NT2/D1 (cell line): ENCODE results near the gene SPIRE1.

Experiments
- DNase-seq: peaks from one replicate; pipeline ENCODE4 v3.0.0-alpha.2; 2011; ENCODE audit warnings: low read depth, low spot score
- H3K27me3 ChIP-seq: 2 replicates; pipeline ENCODE4 v1.6.0; 2011; ENCODE audit warnings: mild to moderate bottlenecking; ENCODE audit not compliant: insufficient read length, insufficient read depth
- H3K36me3 ChIP-seq: 2 replicates; pipeline ENCODE4 v1.6.1; 2011; ENCODE audit warnings: mild to moderate bottlenecking, low read length, mixed read lengths; ENCODE audit not compliant: insufficient read depth, insufficient read length
- H3K4me1 ChIP-seq: 2 replicates; pipeline ENCODE4 v1.5.1; 2011; ENCODE audit not compliant: insufficient read depth, insufficient read length
- H3K4me3 ChIP-seq: 2 replicates; pipeline ENCODE4 v1.5.1; 2011; ENCODE audit warnings: low read depth; ENCODE audit not compliant: insufficient read length
- H3K9ac ChIP-seq: 2 replicates; pipeline ENCODE4 v1.6.0; 2011; ENCODE audit warnings: low read depth; ENCODE audit not compliant: insufficient read length
- H3K9me3 ChIP-seq: 2 replicates; pipeline ENCODE4 v1.5.1; 2011; ENCODE audit warnings: mild to moderate bottlenecking, low read length; ENCODE audit not compliant: insufficient read depth
- SUZ12 ChIP-seq: IDR thresholded peaks from 2 replicates; pipeline ENCODE4 v1.6.1; 2011; ENCODE audit not compliant: insufficient read length, insufficient read depth; ENCODE audit errors: extremely low read depth
- YY1 ChIP-seq: IDR thresholded peaks from 2 replicates; pipeline ENCODE4 v1.6.1; 2011; ENCODE audit not compliant: insufficient read length, insufficient read depth
- ZNF274 ChIP-seq: IDR thresholded peaks from 2 replicates; pipeline ENCODE4 v1.6.1; 2011; ENCODE audit warnings: mild to moderate bottlenecking, low read depth, low read length

The SPIRE1 gene

GRCh38 chr18:12410081-12410481 lies 247.8 kb downstream of the SPIRE1 start:
- TF ChIP-seq YY1 = no peak
- Histone ChIP-seq H3K27me3 (peaks cover 15% of the 10 kb centered on the region), H3K4me3 (no peak overlapping the region), H3K36me3 (peaks cover 11% of the 10 kb centered on the region), H3K4me1 (peaks cover 1% of the 10 kb centered on the region), H3K9me3 (no peaks in the 10 kb centered on the region), H3K9ac (no peak overlapping the region)
- no peak for DNase-seq

DNA sequence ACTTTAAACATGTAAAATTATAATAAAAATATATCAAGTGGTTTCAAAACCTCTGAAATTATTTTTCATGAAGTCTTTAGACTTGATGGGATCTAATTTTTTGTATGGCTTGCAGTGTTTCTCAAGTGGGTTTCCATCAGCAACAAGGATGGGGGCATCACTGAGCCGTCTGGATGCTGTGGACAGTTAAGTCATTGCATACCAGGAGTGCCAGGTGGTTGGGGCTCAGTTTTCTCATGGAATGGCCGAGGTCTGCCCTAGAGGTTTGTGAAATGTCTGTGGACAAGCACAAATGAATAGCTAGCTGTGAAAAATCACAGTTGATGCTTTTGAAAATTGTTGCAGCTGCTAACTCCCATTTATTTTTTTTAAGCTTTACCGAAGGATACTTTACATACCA lies 248.4 kb downstream of the SPIRE1 start:
- Histone ChIP-seq H3K4me3 (no peak overlapping the region), H3K4me1 (peaks cover 1% of the 10 kb centered on the region), H3K9ac (no peak overlapping the region), H3K36me3 (peaks cover 11% of the 10 kb centered on the region), H3K9me3 (no peaks in the 10 kb centered on the region), H3K27me3 (peaks cover 17% of the 10 kb centered on the region)
- TF ChIP-seq YY1 (no peak), SUZ12 (no peak), ZNF274 (no peak)
- no peak for DNase-seq

DNA sequence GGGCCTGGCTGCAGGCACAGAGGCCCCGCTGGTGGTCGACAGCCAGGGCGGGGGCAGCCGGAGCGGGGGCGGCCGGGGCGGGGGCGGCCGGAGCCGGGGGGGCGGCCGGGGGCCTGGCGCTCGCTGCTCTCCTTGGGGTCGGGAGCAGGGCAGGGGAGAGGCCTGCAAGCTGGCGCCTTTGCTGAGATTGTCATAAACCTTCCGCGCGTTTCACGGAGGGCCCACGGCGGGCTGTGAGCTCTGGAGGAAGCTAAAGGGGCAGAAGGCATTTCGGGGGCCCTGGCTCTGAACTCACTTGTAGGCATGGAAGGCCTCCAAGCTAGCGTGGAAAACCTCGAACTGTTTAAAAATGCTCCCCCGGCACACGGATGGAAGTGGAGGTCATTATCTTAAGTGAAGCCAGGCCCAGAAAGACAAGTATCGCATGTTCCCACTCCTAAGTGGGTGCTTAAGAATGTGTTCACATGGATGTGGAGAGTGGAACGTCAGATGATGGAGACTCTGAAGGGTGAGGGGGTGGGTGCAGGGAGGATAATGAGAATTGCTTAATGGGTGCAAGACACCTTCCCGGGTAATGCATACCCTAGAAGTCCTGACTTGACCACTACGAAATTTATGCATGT lies 249.5 kb downstream of the SPIRE1 start:
- peak overlapping the region; percentile 89 for H3K9ac ChIP-seq
- H3K9me3 ChIP-seq = no peaks in the 10 kb centered on the region
- no peak for DNase-seq
- H3K36me3 ChIP-seq = peaks cover 7% of the 10 kb centered on the region
- H3K4me3 ChIP-seq = peak overlapping the region; percentile 69
- peaks cover 17% of the 10 kb centered on the region for H3K27me3 ChIP-seq
- TF ChIP-seq YY1 (no peak), SUZ12 (no peak), ZNF274 (no peak)
- H3K4me1 ChIP-seq = no peaks in the 10 kb centered on the region

DNA sequence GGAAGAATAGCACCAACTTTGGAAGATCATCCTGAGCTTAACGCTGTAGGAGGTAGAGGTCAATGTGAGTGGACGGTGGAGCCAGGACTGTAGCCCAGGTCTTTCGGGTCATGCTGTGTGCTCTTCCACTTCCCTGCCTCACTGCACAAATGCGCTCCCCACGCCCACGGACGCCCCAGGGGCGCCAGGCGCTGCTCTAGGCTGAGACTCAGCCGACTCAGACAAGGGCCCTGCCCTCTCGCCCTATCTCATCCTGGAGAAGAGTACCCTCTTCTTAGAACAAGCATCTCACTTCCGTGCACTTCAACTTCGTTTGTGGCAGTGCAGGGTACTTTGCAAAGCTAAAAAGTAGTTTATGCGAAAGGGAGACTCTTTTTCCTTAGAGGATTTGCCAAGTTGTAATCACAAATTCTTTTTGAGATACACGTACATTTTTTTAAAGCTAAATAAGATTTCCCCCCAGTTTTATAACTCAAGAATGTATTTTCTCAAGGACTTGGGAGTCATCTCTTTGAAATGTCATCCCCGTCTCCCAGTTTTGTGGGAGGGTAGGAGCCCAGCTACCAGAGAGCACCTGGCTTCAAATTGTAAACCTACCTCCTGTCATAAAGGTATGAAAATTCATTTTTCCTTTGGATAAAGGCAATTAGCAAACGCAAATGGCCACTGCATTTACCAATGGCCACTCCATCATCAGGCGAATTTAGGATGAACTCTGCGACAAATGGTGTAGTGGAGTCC lies 251.4 kb downstream of the SPIRE1 start:
- H3K9ac ChIP-seq = peak overlapping the region; percentile 17
- H3K27me3 ChIP-seq = peaks cover 17% of the 10 kb centered on the region

DNA sequence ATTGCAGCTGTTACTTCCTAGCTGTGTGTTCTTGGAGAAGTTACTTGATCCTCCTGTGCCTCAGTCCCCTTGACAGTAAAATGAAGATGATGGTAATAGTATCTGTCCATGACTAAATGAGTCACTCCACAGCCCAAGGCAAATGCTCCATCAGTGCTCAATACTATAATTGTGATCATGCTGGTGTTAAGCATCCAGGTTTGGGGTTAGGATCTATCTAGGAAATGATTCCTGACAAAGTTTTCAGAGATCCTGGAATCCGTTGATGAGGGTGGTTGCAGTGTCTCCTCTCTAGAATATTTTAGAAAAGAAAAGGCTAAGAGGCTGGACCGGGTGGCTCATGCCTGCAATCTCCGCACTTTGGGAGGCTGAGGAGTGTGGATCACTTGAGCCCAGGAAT lies 252.8 kb downstream of the SPIRE1 start:
- Histone ChIP-seq H3K36me3 (peaks cover 4% of the 10 kb centered on the region), H3K9ac (no peak overlapping the region), H3K4me1 (peaks cover 4% of the 10 kb centered on the region), H3K9me3 (no peaks in the 10 kb centered on the region), H3K4me3 (no peak overlapping the region), H3K27me3 (peaks cover 17% of the 10 kb centered on the region)
- DNase-seq = no peak
- no peak for TF ChIP-seq ZNF274

More for the DNA sequence above, 251.4 kb downstream of the SPIRE1 start:
- no peak overlapping the region for H3K4me3 ChIP-seq
- peaks cover 4% of the 10 kb centered on the region for H3K4me1 ChIP-seq
- H3K36me3 ChIP-seq = peaks cover 7% of the 10 kb centered on the region
- no peaks in the 10 kb centered on the region for H3K9me3 ChIP-seq
- no peak for DNase-seq
- TF ChIP-seq YY1 (no peak), ZNF274 (no peak), SUZ12 (no peak)

- TF ChIP-seq YY1 (no peak), ZNF274 (no peak), SUZ12 (no peak)
- H3K9ac ChIP-seq = no peak overlapping the region
- H3K9me3 ChIP-seq = no peaks in the 10 kb centered on the region
- DNase-seq = no peak
- H3K27me3 ChIP-seq = peaks cover 17% of the 10 kb centered on the region
- H3K4me3 ChIP-seq = no peak overlapping the region
- no peaks in the 10 kb centered on the region for H3K36me3 ChIP-seq
- peaks cover 4% of the 10 kb centered on the region for H3K4me1 ChIP-seq
These were observed 254.1 kb downstream of the SPIRE1 start for GRCh38 chr18:12403601-12404506.

DNA sequence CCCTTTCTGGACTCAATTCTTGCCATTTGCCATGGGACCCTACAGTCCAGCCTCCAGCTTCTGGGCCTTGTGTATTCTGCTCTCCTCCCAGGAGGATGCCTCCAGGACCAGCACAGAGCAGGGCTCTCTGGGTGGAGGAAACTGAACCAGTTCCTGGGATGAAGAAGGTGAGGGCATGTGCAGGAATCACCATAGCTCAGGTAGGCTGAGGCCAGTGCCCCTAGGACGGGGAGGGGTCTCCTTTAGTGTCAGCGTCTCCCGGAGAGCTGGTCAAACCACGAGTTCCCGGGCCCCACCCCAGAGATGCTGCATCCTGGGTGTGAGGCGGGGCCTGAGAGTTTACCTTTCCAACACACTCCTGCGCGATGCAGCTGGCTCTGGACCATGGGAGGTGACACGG lies 256.0 kb downstream of the SPIRE1 start:
- no peak for DNase-seq
- no peak for TF ChIP-seq ZNF274
- TF ChIP-seq SUZ12 = no peak
- no peak for TF ChIP-seq YY1
- H3K4me3 ChIP-seq = no peak overlapping the region
- no peaks in the 10 kb centered on the region for H3K36me3 ChIP-seq
- no peak overlapping the region for H3K9ac ChIP-seq
- no peaks in the 10 kb centered on the region for H3K9me3 ChIP-seq
- H3K27me3 ChIP-seq = peaks cover 15% of the 10 kb centered on the region
- peaks cover 4% of the 10 kb centered on the region for H3K4me1 ChIP-seq
